SU-DHL-6 (cell line): Measurements from ENCODE around the gene DLEU7.

Experiments
- H2AFZ ChIP-seq: fragments of 200-600 bp; sonication (generic); 2 replicates; pipeline ENCODE4 v1.6.1; 2014; ENCODE audit warnings: low read depth, mild to moderate bottlenecking, moderate library complexity, mixed read lengths, antibody characterized with exemption, low read length; ENCODE audit not compliant: severe bottlenecking
- H3F3A ChIP-seq: fragments of 200-600 bp; shearing (Covaris generic); 2 replicates; pipeline ENCODE4 v1.6.0; 2016; ENCODE audit warnings: antibody characterized with exemption, mild to moderate bottlenecking; ENCODE audit not compliant: insufficient read depth
- H3K27ac ChIP-seq: fragments of 200-600 bp; sonication (generic); 2 replicates; pipeline ENCODE4 v1.5.1; 2016; ENCODE audit warnings: low read depth, mild to moderate bottlenecking, low read length, moderate library complexity, mixed read lengths
- H3K27me3 ChIP-seq: fragments of 200-600 bp; sonication (generic), shearing (Covaris generic); 2 replicates; pipeline ENCODE4 v1.6.0; 2014; ENCODE audit warnings: mild to moderate bottlenecking, low read length
- H3K36me3 ChIP-seq: fragments of 200-600 bp; sonication (generic); 2 replicates; pipeline ENCODE4 v1.6.1; 2014; ENCODE audit warnings: mild to moderate bottlenecking, low read length, mixed read lengths
- H3K4me2 ChIP-seq: fragments of 300-600, 200-600 bp; shearing (Covaris generic), sonication (generic); 2 replicates; pipeline ENCODE4 v1.6.0; 2014; ENCODE audit warnings: low read length, low read depth, mild to moderate bottlenecking; ENCODE audit not compliant: poor library complexity, severe bottlenecking
- H3K4me3 ChIP-seq: fragments of 200-600 bp; sonication (generic); 2 replicates; pipeline ENCODE4 v1.5.1; 2014; ENCODE audit warnings: antibody characterized with exemption, low read length, mild to moderate bottlenecking, mixed read lengths; ENCODE audit not compliant: insufficient read depth, poor library complexity, severe bottlenecking
- H3K79me2 ChIP-seq: fragments of 200-600 bp; sonication (generic); 2 replicates; pipeline ENCODE4 v1.6.1; 2014; ENCODE audit warnings: mild to moderate bottlenecking, low read length, moderate library complexity; ENCODE audit not compliant: insufficient read depth
- H3K9ac ChIP-seq: fragments of 200-600 bp; sonication (generic); 2 replicates; pipeline ENCODE4 v1.7.0; 2014; ENCODE audit warnings: mild to moderate bottlenecking, low read length
- H3K9me2 ChIP-seq: fragments of 200-600 bp; sonication (generic); replicated peaks from 2 replicates; pipeline ENCODE4 v1.6.1; 2014; ENCODE audit warnings: low read length; ENCODE audit not compliant: insufficient read depth
- H3K9me3 ChIP-seq: fragments of 200-600 bp; sonication (generic); 2 replicates; pipeline ENCODE4 v1.6.1; 2014; ENCODE audit warnings: low read length, mixed read lengths; ENCODE audit not compliant: insufficient read depth
- H4K20me1 ChIP-seq: fragments of 200-600 bp; sonication (generic); 2 replicates; pipeline ENCODE4 v1.6.1; 2014; ENCODE audit warnings: low read depth, mild to moderate bottlenecking, antibody characterized with exemption, low read length, moderate library complexity, mixed read lengths
- EZH2phosphoT487 ChIP-seq: fragments of 200-600 bp; sonication (generic), shearing (Covaris generic); conservative IDR thresholded peaks from 2 replicates; pipeline ENCODE4 v1.6.1; 2018; ENCODE audit warnings: mild to moderate bottlenecking, antibody characterized with exemption, low read length, moderate library complexity, mixed read lengths
- TF ChIP-seq, protein P1 (sequence below): fragments of 200-600 bp; sonication (generic); IDR thresholded peaks from one replicate; pipeline ENCODE4 v1.5.1; 2017; ENCODE audit warnings: antibody characterized with exemption, mild to moderate bottlenecking, low read length, moderate library complexity; ENCODE audit not compliant: insufficient read depth, poor library complexity, severe bottlenecking

Gene DLEU7

DNA sequence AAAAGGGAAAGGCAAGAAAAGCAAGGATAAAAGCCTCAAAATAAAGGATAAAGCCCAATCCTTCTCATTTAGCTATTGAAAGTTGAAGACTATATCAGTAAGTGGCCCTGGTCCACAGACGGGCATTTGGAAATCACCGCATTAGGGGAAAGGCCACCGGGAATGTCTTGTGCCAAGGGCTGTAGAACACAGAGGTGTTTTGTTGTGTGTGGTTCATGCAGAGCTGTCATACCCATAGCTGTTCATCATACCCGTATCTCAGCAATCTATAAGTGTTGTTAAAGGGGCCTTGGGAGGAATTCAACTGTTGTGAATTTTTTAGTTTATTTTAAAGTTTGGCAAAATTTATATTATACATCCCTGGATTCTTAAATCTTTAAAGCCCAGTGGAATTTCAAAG is 33.0 kb downstream of the DLEU7 start:
- Histone ChIP-seq H3K9me2 (no peaks in the 10 kb centered on the region), H3K27ac (peak overlapping the region; percentile 64), H3K4me3 (no peak overlapping the region), H4K20me1 (no peaks in the 10 kb centered on the region), H3K4me2 (peak overlapping the region; percentile 53), H3K9me3 (0 out of 2 replicates have a peak, but pooled peaks cover 6% of the 10 kb centered on the region), H2AFZ (peak overlapping the region; percentile 1), H3K36me3 (0 out of 2 replicates have a peak, but pooled peaks cover 2% of the 10 kb centered on the region), H3F3A (peaks cover 5% of the 10 kb centered on the region; the same call in 1 of the 2 replicates), H3K79me2 (no peaks in the 10 kb centered on the region), H3K9ac (peak overlapping the region; percentile 17; the same call in 1 of the 2 replicates), H3K27me3 (no peaks in the 10 kb centered on the region)
- TF ChIP-seq, protein P1, sequence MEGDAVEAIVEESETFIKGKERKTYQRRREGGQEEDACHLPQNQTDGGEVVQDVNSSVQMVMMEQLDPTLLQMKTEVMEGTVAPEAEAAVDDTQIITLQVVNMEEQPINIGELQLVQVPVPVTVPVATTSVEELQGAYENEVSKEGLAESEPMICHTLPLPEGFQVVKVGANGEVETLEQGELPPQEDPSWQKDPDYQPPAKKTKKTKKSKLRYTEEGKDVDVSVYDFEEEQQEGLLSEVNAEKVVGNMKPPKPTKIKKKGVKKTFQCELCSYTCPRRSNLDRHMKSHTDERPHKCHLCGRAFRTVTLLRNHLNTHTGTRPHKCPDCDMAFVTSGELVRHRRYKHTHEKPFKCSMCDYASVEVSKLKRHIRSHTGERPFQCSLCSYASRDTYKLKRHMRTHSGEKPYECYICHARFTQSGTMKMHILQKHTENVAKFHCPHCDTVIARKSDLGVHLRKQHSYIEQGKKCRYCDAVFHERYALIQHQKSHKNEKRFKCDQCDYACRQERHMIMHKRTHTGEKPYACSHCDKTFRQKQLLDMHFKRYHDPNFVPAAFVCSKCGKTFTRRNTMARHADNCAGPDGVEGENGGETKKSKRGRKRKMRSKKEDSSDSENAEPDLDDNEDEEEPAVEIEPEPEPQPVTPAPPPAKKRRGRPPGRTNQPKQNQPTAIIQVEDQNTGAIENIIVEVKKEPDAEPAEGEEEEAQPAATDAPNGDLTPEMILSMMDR, result no peak
- no peak for TF ChIP-seq EZH2phosphoT487

DNA sequence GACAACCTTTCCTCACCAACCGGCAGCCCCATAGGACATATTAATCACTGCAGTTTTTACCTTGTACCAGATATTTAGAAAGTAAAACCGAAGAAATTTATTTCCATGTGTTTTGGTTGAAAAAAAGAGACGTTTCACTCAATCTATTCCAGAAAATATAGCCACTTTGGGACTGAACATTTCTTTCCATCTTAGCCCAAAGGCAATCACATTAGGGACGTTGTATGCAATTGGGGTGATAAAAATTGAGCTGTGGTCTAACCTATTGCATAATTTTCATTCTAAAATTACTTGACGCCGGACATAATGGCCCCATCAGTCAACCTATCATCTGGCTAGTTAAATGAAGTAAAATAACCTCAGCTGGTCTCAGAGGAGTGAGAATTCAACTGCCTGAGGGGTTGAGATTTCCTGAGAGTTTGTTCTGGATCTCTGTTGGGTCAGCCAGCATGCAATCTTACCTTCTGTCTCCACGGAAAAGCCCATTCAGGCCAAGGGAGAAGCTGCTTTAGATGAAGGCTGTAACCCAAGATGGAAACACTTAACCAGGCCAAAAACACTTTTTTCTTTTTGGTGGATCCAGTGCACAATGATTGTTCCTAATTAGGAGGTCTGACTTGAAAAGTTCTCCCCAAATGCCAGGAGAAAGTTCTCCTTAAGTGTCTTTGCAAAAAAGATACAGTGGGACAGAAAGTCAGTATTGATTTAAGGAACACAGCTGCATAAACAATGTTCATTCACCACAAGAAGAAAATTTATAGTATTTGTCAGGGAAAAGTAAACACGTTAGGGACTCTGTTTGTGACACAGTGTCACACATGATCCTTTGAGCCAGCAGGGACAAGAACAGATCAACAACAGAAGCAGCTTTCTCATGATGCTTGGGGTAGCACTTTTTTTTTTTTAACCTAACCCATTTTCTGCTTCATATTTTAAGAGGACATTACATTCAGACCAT is 34.1 kb downstream of the DLEU7 start:
- no peaks in the 10 kb centered on the region for H3K79me2 ChIP-seq
- no peak overlapping the region for H3K9ac ChIP-seq
- H3K27ac ChIP-seq, result no peak overlapping the region
- TF ChIP-seq, protein P1, result no peak
- TF ChIP-seq EZH2phosphoT487, result no peak
- no peaks in the 10 kb centered on the region for H3K27me3 ChIP-seq
- peaks cover 5% of the 10 kb centered on the region; the same call in 1 of the 2 replicates for H3F3A ChIP-seq
- H3K9me2 ChIP-seq, result no peaks in the 10 kb centered on the region
- H3K9me3 ChIP-seq, result 0 out of 2 replicates have a peak, but pooled peaks cover 6% of the 10 kb centered on the region
- no peak overlapping the region for H3K4me3 ChIP-seq
- H4K20me1 ChIP-seq, result no peaks in the 10 kb centered on the region
- H3K36me3 ChIP-seq, result peaks cover 7% of the 10 kb centered on the region; the same call in 1 of the 2 replicates
- no peak overlapping the region for H2AFZ ChIP-seq
- no peak overlapping the region for H3K4me2 ChIP-seq

DNA sequence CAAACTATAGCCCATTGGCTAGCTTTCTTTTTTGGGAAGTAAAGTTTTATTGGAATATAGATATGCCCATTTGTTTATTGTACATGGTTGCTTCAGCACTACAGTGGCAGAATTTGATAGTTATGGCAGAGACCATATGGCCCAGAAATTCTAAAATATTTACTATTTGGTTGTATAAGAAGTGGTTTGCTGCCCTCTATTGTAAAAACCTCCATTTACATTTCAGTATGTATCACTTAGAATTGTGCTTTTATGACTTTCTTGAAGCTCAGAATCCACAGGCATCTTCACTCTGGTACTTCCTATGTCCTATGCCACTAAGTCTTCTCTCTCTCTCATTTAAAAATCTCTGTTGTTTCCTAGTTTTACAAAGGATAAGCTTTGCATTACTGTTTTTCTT is 37.7 kb downstream of the DLEU7 start:
- Histone ChIP-seq H3F3A (peaks cover 8% of the 10 kb centered on the region), H3K4me3 (no peak overlapping the region), H3K27ac (no peak overlapping the region), H3K9ac (no peak overlapping the region), H3K79me2 (no peaks in the 10 kb centered on the region), H3K27me3 (no peaks in the 10 kb centered on the region), H3K9me3 (0 out of 2 replicates have a peak, but pooled peaks cover 6% of the 10 kb centered on the region), H4K20me1 (no peaks in the 10 kb centered on the region), H3K4me2 (no peak overlapping the region), H3K9me2 (no peaks in the 10 kb centered on the region), H3K36me3 (peaks cover 7% of the 10 kb centered on the region; the same call in 1 of the 2 replicates), H2AFZ (no peak overlapping the region)
- TF ChIP-seq, protein P1, result no peak
- no peak for TF ChIP-seq EZH2phosphoT487
